H1 (cell line): ENCODE data around the gene ATAT1. TPM values are rescaled to one million over a fixed set of nuclear protein-coding genes. Genes with fewer than 3 reads are reported as not detected.

Source experiments
- CTCF ChIA-PET: fragments of 300-600 bp; sonication (Branson Sonifier 250); formaldehyde crosslinking; loops from one replicate; lab custom pipeline; 2021; ENCODE audit not compliant: partially characterized antibody; lab: Charles Lee
- POLR2A ChIA-PET: fragments of 300-600 bp; sonication (Branson Sonifier 250); formaldehyde crosslinking; loops from one replicate; lab custom pipeline; 2021; ENCODE audit warnings: inconsistent platforms; ENCODE audit not compliant: partially characterized antibody; lab: Charles Lee
- DNase-seq, 2 experiments: peaks; one replicate each; pipeline versions ENCODE4 v3.0.0 to v3.0.0-alpha.2; 2010 to 2022; ENCODE audit warnings: low spot score in 2 of 2, low read depth in 1 of 2, mixed read lengths in 1 of 2
- FAIRE-seq: peaks from 2 replicates; lab custom pipeline; 2011; peaks lifted over from hg19 to GRCh38; lab: Jason Lieb, UNC
- H2AFZ ChIP-seq: 2 replicates; pipeline ENCODE4 v1.8.1; 2012; ENCODE audit warnings: low read length, inconsistent platforms
- H2AK5ac ChIP-seq: 2 replicates; pipeline ENCODE4 v1.6.1; 2013; ENCODE audit warnings: low read depth, low read length
- H2BK120ac ChIP-seq: replicated peaks from 2 replicates; pipeline ENCODE3; 2013; ENCODE audit warnings: low read depth, low read length, inconsistent platforms
- H2BK12ac ChIP-seq: 2 replicates; pipeline ENCODE4 v1.6.1; 2013; ENCODE audit warnings: low read depth, low read length
- H2BK15ac ChIP-seq: 2 replicates; pipeline ENCODE4 v1.6.1; 2013; ENCODE audit warnings: low read length
- H2BK20ac ChIP-seq: 2 replicates; pipeline ENCODE4 v1.6.1; 2013; ENCODE audit warnings: low read length
- H2BK5ac ChIP-seq: 2 replicates; pipeline ENCODE4 v1.6.1; 2013; ENCODE audit warnings: low read depth, low read length
- H3K14ac ChIP-seq: 2 replicates; pipeline ENCODE4 v1.6.1; 2013; ENCODE audit warnings: inconsistent platforms; ENCODE audit not compliant: insufficient read length
- H3K18ac ChIP-seq: 2 replicates; pipeline ENCODE4 v1.6.1; 2013; ENCODE audit warnings: low read length; ENCODE audit errors: extremely low read depth
- H3K23ac ChIP-seq: 2 replicates; pipeline ENCODE4 v1.6.1; 2013; ENCODE audit warnings: inconsistent platforms; ENCODE audit not compliant: insufficient read length
- H3K23me2 ChIP-seq: 2 replicates; pipeline ENCODE4 v1.6.1; 2013; ENCODE audit warnings: low read depth, low read length
- H3K27ac ChIP-seq: 2 replicates; pipeline ENCODE4 v1.6.1; 2011; ENCODE audit warnings: low read depth, low read length, inconsistent platforms
- H3K27me3 ChIP-seq, 4 experiments: replicated peaks in 1 of 4; 1 replicate in 1 of 4; 2 replicates in 3 of 4; pipeline versions ENCODE4 v1.6.1 to v1.8.1; 2011 to 2013; ENCODE audit warnings: low read length in 3 of 4, mild to moderate bottlenecking in 3 of 4, inconsistent platforms in 2 of 4, mixed read lengths in 2 of 4, moderate library complexity in 1 of 4; ENCODE audit not compliant: control insufficient read depth in 3 of 4, insufficient read depth in 3 of 4; ENCODE audit errors: extremely low read depth in 1 of 4
- H3K36me3 ChIP-seq, 4 experiments: 2 replicates each; pipeline versions ENCODE4 v1.6.1 to v1.8.1; 2011 to 2013; ENCODE audit warnings: mild to moderate bottlenecking in 4 of 4, low read length in 3 of 4, moderate library complexity in 2 of 4, control low read depth in 1 of 4, inconsistent platforms in 1 of 4; ENCODE audit not compliant: insufficient read depth in 4 of 4, control insufficient read depth in 2 of 4
- H3K4ac ChIP-seq: replicated peaks from 2 replicates; pipeline ENCODE3; 2013; ENCODE audit warnings: low read length, low read depth, mixed read lengths, inconsistent platforms; ENCODE audit not compliant: insufficient read length
- H3K4me1 ChIP-seq, 4 experiments: replicated peaks in 1 of 4; 1 replicate in 1 of 4; 2 replicates in 3 of 4; pipeline versions ENCODE4 v1.6.1 to v1.8.1; 2011 to 2013; ENCODE audit warnings: low read length in 3 of 4, inconsistent platforms in 2 of 4, mixed read lengths in 1 of 4; ENCODE audit not compliant: insufficient read depth in 4 of 4, control insufficient read depth in 3 of 4
- H3K4me2 ChIP-seq, 2 experiments: 2 replicates each; pipeline versions ENCODE4 v1.6.1 to v1.8.1; 2011 to 2013; ENCODE audit warnings: low read depth in 2 of 2, low read length in 2 of 2, control low read depth in 1 of 2, inconsistent platforms in 1 of 2, mild to moderate bottlenecking in 1 of 2; ENCODE audit not compliant: insufficient read depth in 1 of 2
- H3K4me3 ChIP-seq, 4 experiments: fragments of 200-600, 300-600 bp in 1 of 4; sonication (generic), shearing (Covaris generic), sonication (Bioruptor Twin) in 1 of 4; 2 replicates each; pipeline versions ENCODE4 v1.5.1 to v1.8.1; 2011 to 2016; ENCODE audit warnings: low read length in 4 of 4, low read depth in 3 of 4, control low read depth in 2 of 4, inconsistent platforms in 2 of 4, mild to moderate bottlenecking in 2 of 4, mixed read lengths in 1 of 4, moderate library complexity in 1 of 4; ENCODE audit not compliant: insufficient read depth in 2 of 4; ENCODE audit errors: extremely low read depth in 1 of 4
- H3K56ac ChIP-seq: replicated peaks from 2 replicates; pipeline ENCODE3; 2013; ENCODE audit warnings: low read depth, mild to moderate bottlenecking, mixed read lengths, low read length, inconsistent platforms; ENCODE audit not compliant: insufficient read length
- H3K79me1 ChIP-seq: 2 replicates; pipeline ENCODE4 v1.6.1; 2013; ENCODE audit warnings: low read depth, low read length, control low read depth
- H3K79me2 ChIP-seq, 2 experiments: 2 replicates each; pipeline versions ENCODE4 v1.6.1 to v1.8.1; 2012 to 2013; ENCODE audit warnings: low read length in 2 of 2, mild to moderate bottlenecking in 2 of 2, inconsistent platforms in 1 of 2; ENCODE audit not compliant: insufficient read depth in 2 of 2, control insufficient read depth in 1 of 2
- H3K9ac ChIP-seq, 4 experiments: replicated peaks in 1 of 4; 1 replicate in 1 of 4; 2 replicates in 3 of 4; pipeline versions ENCODE4 v1.6.1 to v1.8.1; 2011 to 2013; ENCODE audit warnings: low read depth in 3 of 4, low read length in 3 of 4, control low read depth in 2 of 4, mild to moderate bottlenecking in 2 of 4, moderate library complexity in 2 of 4, inconsistent platforms in 1 of 4; ENCODE audit errors: extremely low read depth in 1 of 4
- H3K9me3 ChIP-seq, 2 experiments: 2 replicates each; pipeline versions ENCODE4 v1.6.1 to v1.8.1; 2012 to 2013; ENCODE audit warnings: mild to moderate bottlenecking in 2 of 2, moderate library complexity in 2 of 2, control low read depth in 1 of 2, inconsistent platforms in 1 of 2, low read depth in 1 of 2, low read length in 1 of 2, mixed read lengths in 1 of 2; ENCODE audit not compliant: insufficient read depth in 2 of 2
- H4K20me1 ChIP-seq, 2 experiments: replicated peaks in 1 of 2; 2 replicates each; pipeline versions ENCODE3 to v1.8.1; 2011 to 2013; ENCODE audit warnings: inconsistent platforms in 2 of 2, low read length in 2 of 2, mild to moderate bottlenecking in 1 of 2; ENCODE audit not compliant: insufficient read depth in 2 of 2, control insufficient read depth in 1 of 2
- H4K5ac ChIP-seq: 2 replicates; pipeline ENCODE4 v1.6.1; 2013; ENCODE audit warnings: low read length, low read depth, mixed read lengths, inconsistent platforms; ENCODE audit not compliant: insufficient read length
- H4K8ac ChIP-seq: 2 replicates; pipeline ENCODE4 v1.8.0; 2013; ENCODE audit warnings: mild to moderate bottlenecking, moderate library complexity, low read length, inconsistent platforms; ENCODE audit not compliant: insufficient read depth; ENCODE audit errors: extremely low read depth
- H4K91ac ChIP-seq: replicated peaks from 2 replicates; pipeline ENCODE3; 2013; ENCODE audit warnings: low read length, mixed read lengths, inconsistent platforms; ENCODE audit not compliant: insufficient read length
- CBX5 ChIP-seq: fragments of 300-800, 300-1000 bp; sonication (generic); IDR thresholded peaks from 2 replicates; pipeline ENCODE4 v1.7.1; 2016; ENCODE audit warnings: antibody characterized with exemption, low read length, low read depth
- WGBS, 2 experiments: shearing (Covaris generic) in 1 of 2; methylation state at CpG; one replicate each; pipeline versions ENCODE4 v1.1.6 to v1.1.7; 2013 to 2015; ENCODE audit warnings: low lambda C conversion rate in 2 of 2, mixed read lengths in 2 of 2, inconsistent platforms in 1 of 2, low coverage in 1 of 2, missing lambda C conversion rate in 1 of 2; ENCODE audit not compliant: insufficient replicate concordance in 2 of 2, insufficient coverage in 1 of 2, insufficient read length in 1 of 2; ENCODE audit errors: extremely low coverage in 1 of 2, missing lambda C conversion rate in 1 of 2; 5-methylcytosine and 5-hydroxymethylcytosine counted together
- polyA plus RNA-seq, 7 experiments: library from polyadenylated mRNA; depleted of rRNA in 3 of 7; stranded (reverse) in 5 of 7; unstranded in 2 of 7; fragments of >200 nt in 5 of 7; fragments of 200-250 nt in 2 of 7; gene quantifications; 1 replicate in 5 of 7; 2 replicates in 1 of 7; 4 replicates in 1 of 7; pipeline versions ENCODE4 v1.2.1 to v1.2.3, GENCODE V29; 2011 to 2013; ENCODE audit warnings: missing spikeins in 2 of 7, mixed read lengths in 2 of 7
- total RNA-seq: library from RNA; stranded (reverse); fragmentation: NEBNext Ultra II Directional; extraction: Animal tissue kit (Norgen Biotek cat#: 25700); gene quantifications from 2 replicates; pipeline ENCODE4 v1.2.1, GENCODE V29; 2021
- TF ChIP-seq, protein P1 (sequence below), 3 experiments: IDR thresholded peaks; 1 replicate in 2 of 3; 2 replicates in 1 of 3; pipeline versions ENCODE4 v1.5.1 to v1.6.1; 2011; ENCODE audit warnings: low read length in 3 of 3, mild to moderate bottlenecking in 3 of 3, inconsistent platforms in 2 of 3, low read depth in 1 of 3, moderate library complexity in 1 of 3; ENCODE audit not compliant: insufficient read depth in 1 of 3; ENCODE audit errors: control extremely low read depth in 1 of 3

ATAT1 gene
- total and polyA plus RNA-seq, 2 of the 8 experiments (the other 6 are each of a cell fraction or from before 2014, with no cell fraction given): 14.4 to 14.6 TPM

DNA sequence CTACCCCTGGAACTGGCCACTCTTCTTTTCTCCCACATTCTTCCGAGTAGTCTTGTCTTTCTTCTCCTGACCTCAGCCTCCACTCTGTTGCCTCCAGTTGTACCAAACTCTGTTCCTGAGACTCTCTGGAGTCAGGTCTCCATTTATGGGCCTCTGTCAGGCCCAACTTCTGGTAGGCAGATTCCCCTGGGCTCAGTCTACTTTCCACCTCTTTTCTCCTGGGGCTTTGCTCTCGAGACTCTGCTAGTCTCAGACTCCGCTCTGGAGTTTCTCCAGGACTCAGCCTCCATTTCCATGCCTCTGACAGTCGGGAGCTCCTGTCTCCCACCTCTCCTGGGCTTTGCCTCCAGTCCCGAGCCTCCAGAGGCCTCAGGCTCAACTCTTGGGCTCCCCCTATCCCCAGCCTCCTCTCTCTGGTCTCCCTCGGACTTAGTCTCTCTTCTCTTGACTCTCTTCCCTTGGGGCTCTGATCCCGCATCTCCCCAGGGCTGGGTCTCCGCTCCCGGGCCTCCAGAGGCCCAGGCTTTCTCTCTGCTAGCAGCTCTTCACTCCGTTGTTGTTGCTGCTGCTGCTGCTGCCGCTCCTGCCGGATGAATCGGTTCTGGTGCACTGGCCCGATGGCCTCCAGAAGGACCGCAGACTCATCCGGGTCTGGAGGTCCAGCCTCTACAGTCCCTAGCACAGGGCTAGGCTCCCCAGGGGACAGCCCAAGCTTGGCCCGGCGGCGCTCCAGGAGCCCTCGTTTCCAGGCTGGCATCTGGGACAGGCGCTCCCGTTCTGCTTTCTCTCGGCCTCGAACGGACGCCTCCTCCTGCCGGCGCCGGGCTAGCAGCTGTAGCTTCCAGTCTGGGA is 58.7 kb downstream of the ATAT1 start:
- peaks cover 7 to 48% (median 31%) of the 10 kb centered on the region in 4 experiments for H3K4me1 ChIP-seq
- no peaks in the 10 kb centered on the region; a peak in 1 of 8 replicates for H3K36me3 ChIP-seq
- H2AFZ ChIP-seq: no peak overlapping the region
- FAIRE-seq (no peak), DNase-seq (no peak)
- H4K91ac ChIP-seq: no peak overlapping the region
- peak overlapping the region; percentile 49 to 97 (median 80); a peak in 5 of 8 replicates for H3K4me3 ChIP-seq
- H3K4me2 ChIP-seq: peak overlapping the region; percentile 96 to 98
- H2BK5ac ChIP-seq: peak overlapping the region; percentile 35; the same call in 1 of the 2 replicates
- H3K79me2 ChIP-seq: peaks cover 0 to 20% of the 10 kb centered on the region in 2 experiments; a peak in 3 of 4 replicates
- H4K20me1 ChIP-seq: peaks cover 3 to 5% of the 10 kb centered on the region in 2 experiments
- peak overlapping the region; percentile 48; the same call in 1 of the 2 replicates for H3K18ac ChIP-seq
- H3K4ac ChIP-seq: no peak overlapping the region
- no peak overlapping the region for H2BK12ac ChIP-seq
- H2BK20ac ChIP-seq: no peak overlapping the region
- ChIA-PET CTCF (interaction anchor here (0.6 to 11.0 kb wide), 11 partner anchors 10 to 230 kb away, joined by 3 to 147 read pairs (median 4); partner anchors contain the start of genes ATAT1 and DHX16), POLR2A (interaction anchor here (0.6 to 18.7 kb wide), 8 partner anchors 9 to 39 kb away, joined by 3 to 388 read pairs (median 4); partner anchors contain the start of genes MDC1 and TUBB)
- H3K27ac ChIP-seq: no peak overlapping the region
- H2AK5ac ChIP-seq: no peak overlapping the region; the same call in 1 of the 2 replicates
- peaks cover 15% of the 10 kb centered on the region for H3K23me2 ChIP-seq
- no peaks in the 10 kb centered on the region for H3K27me3 ChIP-seq
- peaks cover 4% of the 10 kb centered on the region; the same call in 1 of the 2 replicates for H3K79me1 ChIP-seq
- peak overlapping the region; percentile 46; the same call in 1 of the 2 replicates for H2BK15ac ChIP-seq
- no peaks in the 10 kb centered on the region for H3K9me3 ChIP-seq
- no peak overlapping the region for H4K5ac ChIP-seq
- 69% methylated on average over 29 of the region's 29 CpGs; no CpG with 5 or more reads in 1 of the 2 experiments for WGBS, 2 experiments
- no peak overlapping the region for H3K23ac ChIP-seq
- no peak for TF ChIP-seq CBX5
- TF ChIP-seq, protein P1, sequence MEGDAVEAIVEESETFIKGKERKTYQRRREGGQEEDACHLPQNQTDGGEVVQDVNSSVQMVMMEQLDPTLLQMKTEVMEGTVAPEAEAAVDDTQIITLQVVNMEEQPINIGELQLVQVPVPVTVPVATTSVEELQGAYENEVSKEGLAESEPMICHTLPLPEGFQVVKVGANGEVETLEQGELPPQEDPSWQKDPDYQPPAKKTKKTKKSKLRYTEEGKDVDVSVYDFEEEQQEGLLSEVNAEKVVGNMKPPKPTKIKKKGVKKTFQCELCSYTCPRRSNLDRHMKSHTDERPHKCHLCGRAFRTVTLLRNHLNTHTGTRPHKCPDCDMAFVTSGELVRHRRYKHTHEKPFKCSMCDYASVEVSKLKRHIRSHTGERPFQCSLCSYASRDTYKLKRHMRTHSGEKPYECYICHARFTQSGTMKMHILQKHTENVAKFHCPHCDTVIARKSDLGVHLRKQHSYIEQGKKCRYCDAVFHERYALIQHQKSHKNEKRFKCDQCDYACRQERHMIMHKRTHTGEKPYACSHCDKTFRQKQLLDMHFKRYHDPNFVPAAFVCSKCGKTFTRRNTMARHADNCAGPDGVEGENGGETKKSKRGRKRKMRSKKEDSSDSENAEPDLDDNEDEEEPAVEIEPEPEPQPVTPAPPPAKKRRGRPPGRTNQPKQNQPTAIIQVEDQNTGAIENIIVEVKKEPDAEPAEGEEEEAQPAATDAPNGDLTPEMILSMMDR (IDR thresholded peaks at IDR 0.05; ENCODE audit: control extremely low read depth in 1 of 3, insufficient read depth in 1 of 3, low read depth in 1 of 3, low read length in 3 of 3): peak in 1 of 3 experiments; percentile 19; a peak in 1 of 4 replicates
- no peak overlapping the region for H3K56ac ChIP-seq
- H2BK120ac ChIP-seq: no peak overlapping the region
- H3K14ac ChIP-seq: no peak overlapping the region
- 0 out of 2 replicates have a peak overlapping the region, but pooled peaks have one; percentile 37 for H4K8ac ChIP-seq
- peak overlapping the region in 1 of 4 experiments; percentile 21; a peak in 1 of 7 replicates for H3K9ac ChIP-seq
